HG03442 (cell line): ENCODE results near the gene DNAJC1.
"Not testable (repeated sequence)": the region's sequence is repeated elsewhere in the genome, so short reads cannot be mapped to it uniquely, and the experiment has no call there.

Experiments
- ATAC-seq: cut with Tn5 transposase; IDR thresholded peaks from one replicate; pipeline ENCODE4 v1.9.1; 2021; ENCODE audit warnings: mild to moderate bottlenecking, moderate library complexity; ENCODE audit not compliant: unreplicated experiment

DNAJC1 gene

GRCh38 chr10:22003177-22003963 is at the start of gene DNAJC1:
DNAJC1 (minus strand) TSS chr10:22003730; CDS start chr10:22003434, 296 bp downstream.
- peak; percentile 94 for ATAC-seq

GRCh38 chr10:22053048-22053447 is 49.5 kb upstream of the DNAJC1 start:
- no peak for ATAC-seq

GRCh38 chr10:22049635-22050034 is 46.1 kb upstream of the DNAJC1 start:
- no peak for ATAC-seq

GRCh38 chr10:22047812-22048211 is 44.3 kb upstream of the DNAJC1 start:
- ATAC-seq, result no peak

- no peak for ATAC-seq
These were observed 39.8 kb upstream of the DNAJC1 start for GRCh38 chr10:22043327-22043633.

GRCh38 chr10:22042557-22043326 is 39.2 kb upstream of the DNAJC1 start:
- ATAC-seq, result no peak

- no peak for ATAC-seq
These were observed 30.8 kb upstream of the DNAJC1 start for GRCh38 chr10:22034333-22034732.

- ATAC-seq, result not testable (repeated sequence)
These were observed 28.7 kb upstream of the DNAJC1 start for GRCh38 chr10:22032268-22032667.

GRCh38 chr10:22030421-22030820 is 26.9 kb upstream of the DNAJC1 start:
- no peak for ATAC-seq

GRCh38 chr10:22029445-22030236 is 26.1 kb upstream of the DNAJC1 start:
- ATAC-seq, result no peak

- ATAC-seq, result no peak
These were observed 24.1 kb upstream of the DNAJC1 start for GRCh38 chr10:22027364-22028238.

- no peak for ATAC-seq
These were observed 22.8 kb upstream of the DNAJC1 start for GRCh38 chr10:22026287-22026686.

GRCh38 chr10:22023508-22023907 is 20.0 kb upstream of the DNAJC1 start:
- no peak for ATAC-seq

GRCh38 chr10:22022257-22023032 is 18.9 kb upstream of the DNAJC1 start:
- no peak for ATAC-seq

- ATAC-seq, result not testable (repeated sequence)
These were observed 17.6 kb upstream of the DNAJC1 start for GRCh38 chr10:22021144-22021543.

GRCh38 chr10:22017283-22018020 is 13.9 kb upstream of the DNAJC1 start:
- ATAC-seq, result no peak

GRCh38 chr10:22016046-22016705 is 12.6 kb upstream of the DNAJC1 start:
- ATAC-seq, result no peak

- ATAC-seq, result no peak
These were observed 7.5 kb upstream of the DNAJC1 start for GRCh38 chr10:22010973-22011408.
